OCI-LY3 (cell line): ENCODE measurements around the gene CD58.
"Not testable (repeated sequence)": the region's sequence is repeated elsewhere in the genome, so short reads cannot be mapped to it uniquely, and the experiment has no call there.

Experiments
- H2AFZ ChIP-seq: fragments of 200-600, 300-600 bp; shearing (Covaris generic); 2 replicates; pipeline ENCODE4 v1.6.0; 2014; ENCODE audit warnings: antibody characterized with exemption, low read depth, low read length
- H3K27ac ChIP-seq: fragments of 200-600, 300-600 bp; sonication (generic); 2 replicates; pipeline ENCODE4 v1.5.1; 2014; ENCODE audit warnings: mild to moderate bottlenecking, low read length, moderate library complexity, mixed read lengths
- H3K27me3 ChIP-seq: fragments of 200-600, 300-600 bp; sonication (generic); 2 replicates; pipeline ENCODE4 v1.6.1; 2014; ENCODE audit warnings: low read depth, low read length, mixed read lengths
- H3K36me3 ChIP-seq: fragments of 200-600, 300-600 bp; sonication (generic); replicated peaks from 2 replicates; pipeline ENCODE3; 2014; ENCODE audit warnings: low read depth, low read length, mixed read lengths
- H3K4me1 ChIP-seq: fragments of 300-600, 200-600 bp; sonication (generic); 2 replicates; pipeline ENCODE4 v1.6.1; 2014; ENCODE audit warnings: low read length, mixed read lengths
- H3K4me2 ChIP-seq: fragments of 200-600, 300-600 bp; sonication (generic); 2 replicates; pipeline ENCODE4 v1.6.1; 2014; ENCODE audit warnings: low read length, mixed read lengths
- H3K4me3 ChIP-seq: fragments of 300-600, 200-600 bp; sonication (generic); 2 replicates; pipeline ENCODE4 v1.5.1; 2014; ENCODE audit warnings: antibody characterized with exemption, mild to moderate bottlenecking, low read length, moderate library complexity
- H3K79me2 ChIP-seq: fragments of 300-600, 200-600 bp; shearing (Covaris generic); 2 replicates; pipeline ENCODE4 v1.6.1; 2014; ENCODE audit warnings: mild to moderate bottlenecking, low read length, mixed read lengths
- H3K9ac ChIP-seq: fragments of 300-600, 200-600 bp; shearing (Covaris generic); 2 replicates; pipeline ENCODE4 v1.6.0; 2014; ENCODE audit warnings: mild to moderate bottlenecking, low read length, moderate library complexity
- H3K9me3 ChIP-seq: fragments of 200-600, 300-600 bp; shearing (Covaris generic); 2 replicates; pipeline ENCODE4 v1.6.1; 2014; ENCODE audit warnings: low read length, mixed read lengths; ENCODE audit not compliant: insufficient read depth
- H4K20me1 ChIP-seq: fragments of 200-600, 300-600 bp; sonication (generic); 2 replicates; pipeline ENCODE4 v1.6.1; 2016; ENCODE audit warnings: low read length, mixed read lengths; ENCODE audit not compliant: insufficient read depth
- EZH2phosphoT487 ChIP-seq: fragments of 200-600 bp; shearing (Covaris generic); IDR thresholded peaks from 2 replicates; pipeline ENCODE4 v1.6.1; 2018; ENCODE audit warnings: antibody characterized with exemption, mixed run types, low read depth
- TF ChIP-seq, protein P1 (sequence below): fragments of 200-600, 300-600 bp; sonication (generic); IDR thresholded peaks from 2 replicates; pipeline ENCODE4 v1.5.1; 2014; ENCODE audit warnings: antibody characterized with exemption, low read length, low read depth

The CD58 gene, protein sequence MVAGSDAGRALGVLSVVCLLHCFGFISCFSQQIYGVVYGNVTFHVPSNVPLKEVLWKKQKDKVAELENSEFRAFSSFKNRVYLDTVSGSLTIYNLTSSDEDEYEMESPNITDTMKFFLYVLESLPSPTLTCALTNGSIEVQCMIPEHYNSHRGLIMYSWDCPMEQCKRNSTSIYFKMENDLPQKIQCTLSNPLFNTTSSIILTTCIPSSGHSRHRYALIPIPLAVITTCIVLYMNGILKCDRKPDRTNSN

DNA sequence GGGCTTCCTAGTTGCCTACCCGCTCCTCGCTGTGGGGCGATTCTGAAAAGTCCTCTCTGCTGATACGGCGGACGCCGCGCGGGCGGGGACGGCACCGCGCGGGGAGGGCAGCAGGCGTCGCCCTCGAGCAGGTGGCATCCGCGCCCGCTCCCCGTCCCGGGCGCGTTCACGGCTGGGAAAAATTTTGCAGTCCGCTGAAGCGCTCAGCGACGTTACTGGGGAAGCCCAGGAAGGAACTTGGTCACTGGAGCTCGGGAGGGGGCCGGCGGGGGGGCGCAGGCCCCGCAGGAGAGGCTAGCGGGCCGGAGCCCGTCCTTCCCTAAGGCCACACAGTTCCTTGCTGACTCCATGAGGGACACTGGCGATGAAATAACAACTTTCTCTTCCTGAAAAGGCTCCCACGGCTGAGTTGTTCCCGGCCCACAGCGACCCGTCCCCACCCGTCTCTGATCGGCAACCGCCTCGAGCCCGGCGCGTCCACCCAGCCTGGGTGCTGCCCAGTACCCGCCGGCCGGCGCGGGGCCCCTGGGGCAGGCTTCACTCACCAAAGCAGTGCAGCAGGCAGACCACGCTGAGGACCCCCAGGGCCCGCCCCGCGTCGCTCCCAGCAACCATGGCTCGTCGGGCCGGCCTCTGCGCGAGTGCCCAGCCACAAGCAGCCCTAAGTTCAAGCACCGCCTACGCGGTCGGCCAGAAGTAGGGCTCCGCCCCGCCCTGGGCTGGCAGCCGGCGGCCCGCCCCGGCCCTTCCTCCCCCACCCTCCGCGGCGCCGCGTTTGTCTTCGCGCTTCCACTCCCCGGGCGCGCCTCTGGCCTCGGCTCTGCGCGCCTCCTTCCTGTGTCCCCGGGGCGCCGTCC is at the start of gene CD58:
Gene CD58 (minus strand): TSS at position 669 of the 857 bp plus-strand sequence. CDS start 54 bp downstream, at position 615.
- H3K36me3 ChIP-seq, result no peaks in the 10 kb centered on the region
- H3K4me2 ChIP-seq, result peak within 1 kb of the TSS; percentile 98
- peaks cover 22% of the 10 kb centered on the region for H3K79me2 ChIP-seq
- peak within 1 kb of the TSS; percentile 93 for H3K4me3 ChIP-seq
- no peaks in the 10 kb centered on the region for H3K27me3 ChIP-seq
- H3K27ac ChIP-seq, result peak within 1 kb of the TSS; percentile 98
- H2AFZ ChIP-seq, result no peak within 1 kb of the TSS; the same call in 1 of the 2 replicates
- peak within 1 kb of the TSS; percentile 100 for H3K9ac ChIP-seq
- H4K20me1 ChIP-seq, result no peaks in the 10 kb centered on the region
- TF ChIP-seq, protein P1, sequence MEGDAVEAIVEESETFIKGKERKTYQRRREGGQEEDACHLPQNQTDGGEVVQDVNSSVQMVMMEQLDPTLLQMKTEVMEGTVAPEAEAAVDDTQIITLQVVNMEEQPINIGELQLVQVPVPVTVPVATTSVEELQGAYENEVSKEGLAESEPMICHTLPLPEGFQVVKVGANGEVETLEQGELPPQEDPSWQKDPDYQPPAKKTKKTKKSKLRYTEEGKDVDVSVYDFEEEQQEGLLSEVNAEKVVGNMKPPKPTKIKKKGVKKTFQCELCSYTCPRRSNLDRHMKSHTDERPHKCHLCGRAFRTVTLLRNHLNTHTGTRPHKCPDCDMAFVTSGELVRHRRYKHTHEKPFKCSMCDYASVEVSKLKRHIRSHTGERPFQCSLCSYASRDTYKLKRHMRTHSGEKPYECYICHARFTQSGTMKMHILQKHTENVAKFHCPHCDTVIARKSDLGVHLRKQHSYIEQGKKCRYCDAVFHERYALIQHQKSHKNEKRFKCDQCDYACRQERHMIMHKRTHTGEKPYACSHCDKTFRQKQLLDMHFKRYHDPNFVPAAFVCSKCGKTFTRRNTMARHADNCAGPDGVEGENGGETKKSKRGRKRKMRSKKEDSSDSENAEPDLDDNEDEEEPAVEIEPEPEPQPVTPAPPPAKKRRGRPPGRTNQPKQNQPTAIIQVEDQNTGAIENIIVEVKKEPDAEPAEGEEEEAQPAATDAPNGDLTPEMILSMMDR, result peak; percentile 43
- TF ChIP-seq EZH2phosphoT487, result no peak
- H3K4me1 ChIP-seq, result peaks cover 91% of the 10 kb centered on the region
- no peaks in the 10 kb centered on the region for H3K9me3 ChIP-seq

DNA sequence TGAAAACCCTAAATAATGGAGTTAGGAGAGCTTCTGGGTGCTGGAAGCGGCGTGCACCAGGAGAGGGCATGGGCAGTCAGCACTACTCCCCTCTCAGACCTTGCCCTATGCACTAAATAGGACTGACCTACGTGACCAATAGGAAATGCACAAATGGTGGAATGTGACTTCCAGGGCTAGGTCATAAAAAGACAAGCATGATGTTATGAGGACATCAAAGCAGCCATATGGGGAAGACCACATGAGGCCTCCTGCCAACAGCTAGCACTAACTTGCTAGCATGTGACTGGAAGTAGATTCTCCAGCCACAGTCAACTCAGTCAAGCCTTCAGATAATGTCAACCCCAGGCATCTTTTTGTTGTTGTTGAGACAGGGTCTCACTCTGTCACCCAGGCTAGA is 49.6 kb upstream of the CD58 start:
- H3K4me1 ChIP-seq, result peaks cover 11% of the 10 kb centered on the region
- not testable (repeated sequence) for H3K36me3 ChIP-seq, H3K4me3 ChIP-seq, H4K20me1 ChIP-seq, H3K4me2 ChIP-seq, H3K27me3 ChIP-seq, H3K9ac ChIP-seq, H2AFZ ChIP-seq, H3K27ac ChIP-seq, H3K79me2 ChIP-seq, H3K9me3 ChIP-seq

DNA sequence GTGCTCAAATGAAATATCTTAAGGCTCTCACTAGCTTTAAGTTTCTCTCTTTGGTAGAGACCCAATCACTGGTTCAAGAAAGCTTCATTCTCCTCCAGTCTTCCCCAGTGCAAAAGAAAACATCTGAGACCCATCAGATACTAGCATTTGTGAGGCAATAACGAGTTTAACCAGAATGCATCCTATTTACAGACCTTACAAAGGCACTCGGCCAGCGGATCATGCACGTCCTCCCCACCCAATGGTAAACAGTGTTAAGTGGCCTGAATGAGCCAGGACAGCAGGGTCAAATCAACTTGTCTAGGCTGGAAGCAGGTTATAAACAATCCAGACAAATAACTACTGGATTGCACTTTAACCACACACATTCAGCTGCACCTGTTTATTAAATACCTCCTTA is 48.3 kb upstream of the CD58 start:
- not testable (repeated sequence) for H3K27me3 ChIP-seq, H3K4me1 ChIP-seq, H3K4me2 ChIP-seq, H3K36me3 ChIP-seq, H4K20me1 ChIP-seq, H3K9ac ChIP-seq, H3K9me3 ChIP-seq, H3K4me3 ChIP-seq, H3K27ac ChIP-seq, H3K79me2 ChIP-seq, H2AFZ ChIP-seq

DNA sequence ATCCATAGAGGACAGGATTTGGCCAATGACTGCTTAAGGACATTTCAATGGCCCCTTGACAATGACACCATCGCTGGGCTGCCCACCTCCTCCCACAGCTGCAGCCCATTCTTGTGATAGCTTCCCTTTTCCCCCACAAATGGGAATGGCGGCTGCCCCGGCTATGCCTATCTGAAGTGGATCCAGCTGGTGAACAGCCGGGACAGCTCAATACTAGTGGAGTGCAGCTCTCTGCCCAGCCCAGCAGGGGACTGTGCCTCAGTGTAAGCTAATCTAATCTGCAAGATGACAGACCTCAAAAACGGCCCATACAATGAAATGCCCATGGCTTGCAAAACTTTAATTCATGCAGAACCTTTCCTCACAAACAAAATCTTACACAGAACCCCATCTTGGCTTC is 47.0 kb upstream of the CD58 start:
- H3K4me3 ChIP-seq, H3K4me2 ChIP-seq, H3K9ac ChIP-seq, H3K79me2 ChIP-seq, H3K27me3 ChIP-seq, H3K4me1 ChIP-seq, H3K36me3 ChIP-seq, H3K27ac ChIP-seq, H2AFZ ChIP-seq, H4K20me1 ChIP-seq, H3K9me3 ChIP-seq: not testable (repeated sequence)

DNA sequence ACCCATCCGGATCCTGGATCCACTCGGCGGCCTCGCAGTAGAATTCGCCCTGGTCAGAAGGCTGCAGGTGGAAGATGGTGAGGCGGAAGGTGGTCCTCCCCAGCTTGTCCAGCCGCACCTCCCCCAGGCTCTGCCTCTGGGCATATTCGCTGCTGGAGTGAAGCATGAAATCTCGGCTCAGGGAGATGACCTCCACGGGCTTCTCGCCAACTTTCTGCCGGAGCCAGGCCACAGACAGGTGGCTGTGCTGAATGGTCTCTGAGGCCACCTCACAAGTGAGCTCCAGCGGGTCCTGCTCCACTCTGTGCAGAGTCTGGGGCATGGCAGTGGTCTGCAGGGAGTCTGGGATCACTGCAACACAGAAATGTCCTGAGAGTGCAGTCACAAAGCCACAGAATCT is 43.0 kb upstream of the CD58 start:
- not testable (repeated sequence) for H3K27me3 ChIP-seq, H4K20me1 ChIP-seq, H3K79me2 ChIP-seq, H3K4me3 ChIP-seq, H3K9me3 ChIP-seq, H3K36me3 ChIP-seq, H3K9ac ChIP-seq, H3K27ac ChIP-seq, H2AFZ ChIP-seq, H3K4me2 ChIP-seq
- peaks cover 31% of the 10 kb centered on the region for H3K4me1 ChIP-seq

DNA sequence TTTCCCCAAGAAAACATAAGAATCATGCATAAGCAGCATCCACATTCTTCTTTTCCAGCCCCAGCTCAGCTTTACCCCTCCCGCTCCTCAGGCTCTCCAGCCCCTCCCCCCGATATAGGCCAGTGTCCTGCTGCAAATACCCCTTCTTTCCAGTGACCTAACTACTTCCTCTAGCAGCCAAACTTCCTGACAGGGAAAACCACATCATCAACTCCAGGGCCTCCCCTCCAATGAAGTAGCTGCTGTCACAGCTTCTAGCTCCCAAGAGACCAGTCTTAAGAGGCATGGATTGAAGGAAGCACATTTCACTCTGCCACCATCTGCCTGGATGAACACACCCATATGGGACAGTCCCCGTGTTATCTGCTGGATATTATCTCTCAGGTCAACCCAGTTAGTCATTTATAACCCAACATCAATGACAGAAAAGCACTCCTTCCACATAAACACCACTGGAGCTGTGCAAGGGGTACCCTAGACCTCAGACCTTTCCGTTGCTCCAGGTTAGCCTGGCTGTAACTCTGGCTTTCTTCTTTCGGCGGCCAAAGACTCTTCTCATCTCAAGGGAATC is 39.1 kb upstream of the CD58 start:
- H3K4me3 ChIP-seq, H4K20me1 ChIP-seq, H3K27me3 ChIP-seq, H3K9me3 ChIP-seq, H3K36me3 ChIP-seq, H3K79me2 ChIP-seq, H2AFZ ChIP-seq: not testable (repeated sequence)
- Histone ChIP-seq H3K27ac (peak overlapping the region; percentile 92), H3K4me2 (0 out of 2 replicates have a peak overlapping the region, but pooled peaks have one; percentile 17), H3K4me1 (peaks cover 44% of the 10 kb centered on the region), H3K9ac (peak overlapping the region; percentile 27; the same call in 1 of the 2 replicates)

DNA sequence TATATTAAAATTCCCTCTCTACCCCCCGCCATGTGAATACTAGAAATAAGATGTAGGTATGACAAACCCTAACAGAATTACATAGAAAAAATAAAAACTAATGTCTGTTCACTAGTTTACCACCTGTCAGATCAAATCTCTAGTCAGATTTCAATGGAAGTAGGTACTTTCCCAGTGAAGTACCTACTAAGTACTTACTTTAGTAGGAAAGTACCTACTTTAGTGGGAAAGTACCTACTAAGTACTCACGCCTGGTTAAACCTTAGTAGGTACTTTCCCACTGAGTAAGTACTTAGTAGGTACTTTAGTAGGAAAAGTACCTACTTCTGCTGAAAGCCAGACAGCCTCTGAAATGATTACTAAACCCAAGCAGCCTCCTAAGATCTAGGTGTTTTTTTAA is 38.0 kb upstream of the CD58 start:
- H3K36me3 ChIP-seq, result not testable (repeated sequence)
- Histone ChIP-seq H3K27ac (peak overlapping the region; percentile 92), H3K4me1 (peaks cover 44% of the 10 kb centered on the region)

DNA sequence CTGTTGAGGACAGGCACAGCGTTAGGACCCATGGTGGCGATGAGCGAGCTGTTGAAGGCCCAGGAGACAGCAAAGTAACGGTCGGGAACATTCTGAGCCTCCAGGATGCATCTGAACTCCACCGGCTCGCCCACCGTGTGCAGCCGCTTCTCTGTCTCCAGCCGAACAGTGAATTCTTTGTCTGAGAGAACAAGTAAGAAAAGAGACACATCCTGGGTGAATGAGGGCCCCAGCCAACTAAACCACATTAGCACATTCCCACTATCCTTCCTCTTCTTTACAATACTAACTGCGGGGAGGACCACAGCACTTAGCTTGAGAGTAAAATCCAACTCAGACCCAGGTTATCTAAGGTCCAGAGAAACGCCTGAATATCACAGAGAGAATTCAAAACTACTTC is 37.3 kb upstream of the CD58 start:
- Histone ChIP-seq H3K4me1 (peaks cover 44% of the 10 kb centered on the region), H3K4me2 (peak overlapping the region; percentile 36), H3K9ac (peak overlapping the region; percentile 73; the same call in 1 of the 2 replicates), H3K27ac (peak overlapping the region; percentile 92)
- not testable (repeated sequence) for H3K79me2 ChIP-seq, H2AFZ ChIP-seq, H3K4me3 ChIP-seq, H3K9me3 ChIP-seq, H3K27me3 ChIP-seq, H3K36me3 ChIP-seq, H4K20me1 ChIP-seq

More for the DNA sequence above, 38.0 kb upstream of the CD58 start:
- not testable (repeated sequence) for H3K79me2 ChIP-seq, H3K27me3 ChIP-seq, H2AFZ ChIP-seq, H3K9me3 ChIP-seq, H3K4me3 ChIP-seq, H4K20me1 ChIP-seq
- H3K4me2 ChIP-seq, result peak overlapping the region; percentile 36; the same call in 1 of the 2 replicates
- H3K9ac ChIP-seq, result peak overlapping the region; percentile 73; the same call in 1 of the 2 replicates
